Right cardiac atrium (tissue), 5 donors: ENCODE data around the gene FIG4. TPM values are rescaled to one million over a fixed set of nuclear protein-coding genes. Genes with fewer than 3 reads are reported as not detected.
"Not testable (repeated sequence)": the region's sequence is repeated elsewhere in the genome, so short reads cannot be mapped to it uniquely, and the experiment has no call there.

Source experiments
- ATAC-seq, 2 donors: fragments of 200-7000 bp; cut with Tn5 transposase; one replicate each; pipeline versions ENCODE4 v1.8.0 to v1.9.1; 2020; ENCODE audit warnings: moderate library complexity in 2 of 2, mild to moderate bottlenecking in 1 of 2
- DNase-seq, 3 donors: peaks; one replicate each; pipeline ENCODE4 v3.0.0-alpha.2; 2020
- H3K27ac ChIP-seq: one replicate; pipeline ENCODE4 v1.5.1; 2013; ENCODE audit warnings: mild to moderate bottlenecking, low read length, control low read depth, moderate library complexity
- H3K27me3 ChIP-seq: one replicate; pipeline ENCODE4 v1.6.1; 2013; ENCODE audit not compliant: control insufficient read depth, insufficient read depth
- H3K4me1 ChIP-seq: one replicate; pipeline ENCODE4 v1.6.1; 2013; ENCODE audit warnings: low read length; ENCODE audit not compliant: control insufficient read depth, insufficient read depth
- H3K4me3 ChIP-seq: one replicate; pipeline ENCODE4 v1.5.1; 2013; ENCODE audit warnings: low read length, control low read depth
- H3K9me3 ChIP-seq: one replicate; pipeline ENCODE4 v1.6.1; 2013; ENCODE audit warnings: low read length; ENCODE audit not compliant: control insufficient read depth
- WGBS: extraction: QIAGEN DNeasy Blood & Tissue Kit; methylation state at CpG from one replicate; pipeline ENCODE4 v1.1.7; 2013; 5-methylcytosine and 5-hydroxymethylcytosine counted together
- intact Hi-C, 4 donors: fragments of 100-400 bp; cut with DNase I; formaldehyde crosslinking; loops; one replicate each; pipeline versions ENCODE4 v1.11.0 to v1.14.0; 2022 to 2023
- polyA plus RNA-seq: library from polyadenylated mRNA; stranded (reverse); fragments of 200-250 nt; gene quantifications from one replicate; pipeline ENCODE4 v1.2.3, GENCODE V29; 2013
- total RNA-seq, 4 donors: library from RNA; stranded (reverse); fragmentation: NEBNext Ultra II Directional; extraction: Animal tissue kit (Norgen Biotek cat#: 25700); gene quantifications; one replicate each; pipeline ENCODE4 v1.2.1, GENCODE V29; 2021
- donor health status: healthy with polysubstance abuse.
- donor health status: DM: no; HTN: yes; CAD: no.
- donor health status: DM: no; HTN: no; CAD: no.
- donor health status: DM: no; HTN: yes; CAD: no; lungs with severe emphysema.
- donor health status: DM: yes; HTN: yes; CAD: no.

The FIG4 gene
- total and polyA plus RNA-seq, 5 donors, result 6.4 to 10.8 (median 9.2) TPM

DNA sequence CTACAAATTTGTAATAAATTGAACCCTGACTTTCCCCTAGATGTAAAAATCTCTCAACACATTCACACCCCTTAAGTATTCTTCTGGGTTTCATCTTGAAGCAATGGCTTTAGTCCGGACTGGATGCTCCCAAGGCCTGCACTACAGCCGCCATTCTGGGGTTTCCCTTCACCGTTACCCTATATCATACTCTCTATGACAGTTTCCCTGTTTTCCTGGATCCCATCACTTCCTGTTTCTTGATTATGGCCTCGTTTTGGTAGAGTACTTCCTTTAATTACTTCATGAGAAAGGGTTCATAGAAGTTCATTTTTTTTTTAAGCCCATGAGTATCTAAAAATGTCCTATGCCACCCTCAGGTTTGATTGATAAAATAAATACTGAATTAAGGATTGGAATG, 11.7 kb downstream of the FIG4 start:
- Histone ChIP-seq H3K27me3 (no peaks in the 10 kb centered on the region), H3K4me3 (no peak overlapping the region), H3K4me1 (no peaks in the 10 kb centered on the region), H3K27ac (no peak overlapping the region), H3K9me3 (no peaks in the 10 kb centered on the region)
- WGBS, result 50% methylated on average over 4 of the region's 4 CpGs
- DNase-seq, result no peak
- intact Hi-C loops, result loop anchor here in 2 of 4 donors (5.0 to 10.0 kb wide), 3 partner anchors 340 to 692 kb away; no protein-coding TSS in a partner anchor
- ATAC-seq, result no peak

DNA sequence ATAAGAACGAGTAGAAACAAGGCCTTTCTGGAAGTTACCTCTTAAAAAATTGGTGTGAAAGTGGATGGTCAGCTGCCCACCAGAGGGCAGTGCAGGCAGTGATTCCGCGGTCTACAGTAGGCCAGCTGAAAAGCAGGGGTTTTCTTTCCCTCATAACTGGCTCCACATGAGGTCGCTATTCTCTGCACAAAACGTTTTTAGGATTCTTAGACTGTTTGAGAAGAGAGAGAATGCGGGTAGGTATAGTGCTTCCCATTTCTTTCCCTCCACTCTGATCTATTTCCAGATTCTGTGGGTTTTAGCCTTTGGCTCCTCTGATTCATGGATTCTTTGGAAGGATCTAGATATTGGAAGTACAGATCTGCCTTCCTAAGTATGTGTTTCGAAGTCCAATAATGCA, 14.2 kb downstream of the FIG4 start:
- Histone ChIP-seq H3K9me3 (no peaks in the 10 kb centered on the region), H3K27me3 (no peaks in the 10 kb centered on the region), H3K4me1 (no peaks in the 10 kb centered on the region), H3K4me3 (no peak overlapping the region), H3K27ac (no peak overlapping the region)
- WGBS, result 15% methylated on average over 7 of the region's 7 CpGs
- peak; percentile 94 to 95 for ATAC-seq
- intact Hi-C loops, result loop anchor here (1.0 to 10.0 kb wide), 6 partner anchors 332 to 690 kb away; no protein-coding TSS in a partner anchor
- peak; percentile 74 to 90 (median 88) for DNase-seq

DNA sequence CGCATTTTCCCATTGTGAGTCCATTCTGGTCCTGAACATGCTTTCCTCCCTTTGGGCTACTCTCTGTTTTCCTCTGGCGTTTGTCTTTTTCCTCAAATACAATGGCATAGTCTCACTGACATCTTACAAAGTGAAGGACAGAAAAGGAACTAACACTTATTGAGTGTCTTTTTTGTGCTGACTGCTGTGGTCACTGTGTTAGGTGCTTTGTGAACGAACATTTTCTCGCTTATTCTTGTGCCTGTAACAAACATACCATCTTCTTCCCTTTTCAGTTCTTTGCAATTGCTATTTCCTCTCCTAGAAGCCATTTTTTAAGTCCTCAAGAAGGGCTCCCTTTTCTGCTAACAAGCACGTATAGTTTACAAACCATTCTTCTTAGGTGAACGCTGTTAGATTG, 15.4 kb downstream of the FIG4 start:
- ATAC-seq (no peak), DNase-seq (no peak)
- Histone ChIP-seq H3K4me3 (no peak overlapping the region), H3K27ac (no peak overlapping the region), H3K27me3 (no peaks in the 10 kb centered on the region), H3K4me1 (no peaks in the 10 kb centered on the region), H3K9me3 (no peaks in the 10 kb centered on the region)
- WGBS, result 81% methylated on average over 6 of the region's 6 CpGs
- intact Hi-C loops, result loop anchor here (5.0 to 10.0 kb wide), 4 partner anchors 331 to 688 kb away; no protein-coding TSS in a partner anchor

DNA sequence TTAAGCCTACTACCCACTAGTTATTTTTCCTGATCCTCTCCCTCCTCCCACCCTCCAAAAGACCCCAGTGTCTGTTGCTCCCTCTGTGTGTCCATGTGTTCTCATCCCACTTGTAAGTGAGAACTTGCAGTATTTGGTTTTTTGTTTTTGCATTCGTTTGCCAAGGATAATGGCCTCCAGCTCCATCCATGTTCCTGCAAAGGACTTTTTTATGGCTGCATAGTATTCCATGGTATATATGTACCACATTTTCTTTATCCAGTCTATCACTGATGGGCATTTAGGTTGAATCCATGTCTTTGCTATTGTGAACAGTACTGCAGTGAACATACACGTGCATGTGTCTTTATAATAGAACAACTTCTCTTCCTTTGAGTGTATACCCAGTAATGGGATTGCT, 17.0 kb downstream of the FIG4 start:
- not testable (repeated sequence) for H3K9me3 ChIP-seq, ATAC-seq, H3K4me3 ChIP-seq, H3K27me3 ChIP-seq, H3K27ac ChIP-seq, H3K4me1 ChIP-seq, DNase-seq
- 95% methylated on average over 2 of the region's 2 CpGs for WGBS
- intact Hi-C loops, result loop anchor here (5.0 to 10.0 kb wide), 4 partner anchors 329 to 687 kb away; no protein-coding TSS in a partner anchor

DNA sequence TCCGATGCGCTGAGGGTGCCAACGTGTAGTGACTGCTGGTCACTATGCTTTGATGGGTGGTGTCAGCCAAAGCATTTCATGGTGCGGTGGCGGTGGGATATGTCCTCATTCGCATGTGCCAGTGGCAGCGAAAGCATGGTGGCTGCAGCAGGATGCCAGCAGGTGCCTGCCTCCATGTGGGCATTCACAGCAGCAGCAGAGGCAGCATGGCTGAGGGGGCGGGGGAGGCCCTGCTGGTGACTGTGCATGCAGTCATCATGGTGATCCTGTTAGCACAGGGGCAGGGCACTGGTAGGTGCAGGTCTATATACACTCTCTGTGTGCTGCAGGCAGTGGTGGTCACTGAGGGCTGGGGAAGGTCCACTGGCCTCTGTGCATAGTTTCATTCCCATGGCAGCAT, 22.0 kb downstream of the FIG4 start:
- Histone ChIP-seq H3K4me3 (no peak overlapping the region), H3K9me3 (no peaks in the 10 kb centered on the region), H3K4me1 (no peaks in the 10 kb centered on the region), H3K27me3 (no peaks in the 10 kb centered on the region), H3K27ac (no peak overlapping the region)
- WGBS, result 96% methylated on average over 8 of the region's 8 CpGs
- ATAC-seq, result no peak
- intact Hi-C loops, result no loop called here
- DNase-seq, result peak in 1 of 3 donors; percentile 35

DNA sequence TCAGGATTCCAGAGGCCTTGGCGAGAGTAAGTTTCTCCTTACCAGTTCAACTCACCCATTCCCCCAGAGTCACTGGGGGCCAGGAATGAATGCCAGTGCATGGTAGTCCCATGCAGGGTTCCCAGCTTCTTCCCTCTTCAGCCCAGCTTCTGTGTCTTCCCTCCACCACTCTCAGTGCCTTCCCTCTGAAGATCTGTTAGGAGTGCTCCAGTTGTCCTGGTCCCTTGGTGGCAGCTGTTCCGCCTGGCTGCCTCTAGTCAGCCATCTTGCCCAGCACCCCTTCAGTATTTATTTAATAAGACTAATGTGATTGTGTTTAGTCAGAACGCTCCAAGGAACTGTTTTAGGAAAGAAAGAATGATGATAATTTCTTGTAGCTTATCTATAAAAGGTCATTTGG, 23.1 kb downstream of the FIG4 start:
- no peaks in the 10 kb centered on the region for H3K4me1 ChIP-seq
- intact Hi-C loops, result no loop called here
- 85% methylated on average over 3 of the region's 3 CpGs for WGBS

DNA sequence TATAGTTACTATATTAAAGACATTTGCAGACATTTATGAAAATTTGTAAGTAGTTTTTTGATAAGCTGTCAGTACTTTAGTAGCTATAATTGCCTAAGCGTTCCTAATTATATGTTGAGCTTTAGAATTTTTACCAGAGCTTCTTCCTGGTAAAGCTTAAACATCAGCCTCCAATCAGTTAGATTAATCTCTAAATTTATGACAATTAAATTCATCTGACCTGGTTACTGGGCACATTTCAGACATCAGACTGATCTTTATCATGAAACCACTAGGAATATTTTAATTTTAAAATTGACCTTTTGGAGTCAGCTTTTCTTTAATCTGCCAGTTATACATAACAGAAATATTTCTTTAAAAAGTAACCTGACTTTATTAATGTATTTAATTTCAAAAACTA, 23.5 kb downstream of the FIG4 start:
- DNase-seq, result no peak
- intact Hi-C loops, result no loop called here
- H3K9me3 ChIP-seq, result no peaks in the 10 kb centered on the region

More for the DNA sequence above, 23.1 kb downstream of the FIG4 start:
- Histone ChIP-seq H3K4me3 (no peak overlapping the region), H3K27me3 (no peaks in the 10 kb centered on the region), H3K27ac (no peak overlapping the region), H3K9me3 (no peaks in the 10 kb centered on the region)
- no peak for DNase-seq
- no peak for ATAC-seq

DNA sequence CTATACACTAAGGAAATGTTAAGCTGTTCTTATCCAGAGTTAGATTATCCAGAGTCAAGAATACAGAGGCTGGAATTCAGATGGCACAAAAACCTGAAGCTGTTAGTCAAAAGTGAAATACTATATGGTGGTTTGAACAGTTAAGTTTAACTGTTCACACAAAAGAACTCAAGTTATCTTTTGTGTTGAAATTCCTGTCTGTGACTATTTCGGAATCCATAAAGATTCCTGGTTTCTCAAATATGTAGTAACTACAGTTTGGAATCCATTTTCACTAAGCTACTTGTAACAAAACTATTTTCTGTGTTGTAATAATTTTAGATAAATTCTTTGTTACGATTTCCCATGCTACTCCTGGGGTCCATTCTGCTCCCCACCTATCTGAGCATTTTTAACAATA, 24.5 kb downstream of the FIG4 start:
- intact Hi-C loops, result no loop called here
- 95% methylated on average over 2 of the region's 2 CpGs for WGBS
- no peaks in the 10 kb centered on the region for H3K9me3 ChIP-seq
- no peak overlapping the region for H3K27ac ChIP-seq
- ATAC-seq (no peak), DNase-seq (no peak)
- no peaks in the 10 kb centered on the region for H3K27me3 ChIP-seq
- H3K4me3 ChIP-seq, result no peak overlapping the region
- H3K4me1 ChIP-seq, result no peaks in the 10 kb centered on the region

More for the DNA sequence above, 23.5 kb downstream of the FIG4 start:
- no peak for ATAC-seq
- H3K27me3 ChIP-seq, result no peaks in the 10 kb centered on the region
- H3K4me3 ChIP-seq, result no peak overlapping the region
- H3K27ac ChIP-seq, result no peak overlapping the region
- H3K4me1 ChIP-seq, result no peaks in the 10 kb centered on the region
- 95% methylated on average over 1 of the region's 1 CpG for WGBS

DNA sequence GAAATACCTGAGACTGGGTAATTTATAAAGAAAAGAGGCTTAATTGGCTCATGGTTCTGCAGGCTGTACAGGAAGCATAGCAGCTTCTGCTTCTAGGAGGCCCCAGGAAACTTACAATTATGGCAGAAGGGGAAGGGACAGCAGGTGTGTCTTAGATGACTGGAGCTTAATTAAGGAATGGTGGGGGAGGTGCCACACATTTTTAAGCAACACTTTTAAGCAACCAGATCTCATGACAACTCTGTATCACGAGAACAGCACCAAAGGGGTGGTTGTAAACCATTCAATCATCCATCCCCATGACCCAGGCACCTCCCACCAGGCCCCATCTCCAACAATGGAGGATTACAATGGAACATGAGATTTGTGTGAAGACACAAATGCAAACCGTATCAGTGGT, 26.9 kb downstream of the FIG4 start:
- DNase-seq (no peak), ATAC-seq (no peak)
- H3K4me1 ChIP-seq, result no peaks in the 10 kb centered on the region
- H3K27me3 ChIP-seq, result no peaks in the 10 kb centered on the region
- WGBS, result 81% methylated on average over 2 of the region's 2 CpGs
- H3K9me3 ChIP-seq, result no peaks in the 10 kb centered on the region
- no peak overlapping the region for H3K4me3 ChIP-seq
- H3K27ac ChIP-seq, result no peak overlapping the region
- intact Hi-C loops, result no loop called here

DNA sequence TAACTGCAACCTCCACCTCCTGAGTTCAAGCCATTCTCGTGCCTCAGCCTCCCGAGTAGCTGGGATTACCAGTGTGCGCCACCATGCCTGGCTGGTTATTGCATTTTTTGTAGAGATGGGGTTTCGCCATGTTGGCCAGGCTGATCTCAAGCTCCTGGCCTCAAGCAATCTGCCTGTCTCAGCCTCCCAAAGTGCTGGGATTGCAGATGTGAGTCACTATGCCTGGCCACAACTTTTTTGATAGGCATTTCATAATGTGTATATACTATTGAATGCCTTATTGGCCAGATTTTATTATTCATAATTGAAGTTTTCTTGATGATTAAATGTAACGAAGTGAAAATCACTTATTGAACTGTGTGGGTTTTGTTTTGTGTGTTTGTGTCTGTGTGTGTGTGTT, 27.9 kb downstream of the FIG4 start:
- intact Hi-C loops, result no loop called here
- H3K4me3 ChIP-seq, result no peak overlapping the region
- no peaks in the 10 kb centered on the region for H3K9me3 ChIP-seq
- no peak overlapping the region for H3K27ac ChIP-seq
- no peaks in the 10 kb centered on the region for H3K4me1 ChIP-seq
- 98% methylated on average over 5 of the region's 5 CpGs for WGBS
- H3K27me3 ChIP-seq, result no peaks in the 10 kb centered on the region
- ATAC-seq (no peak), DNase-seq (peak in 1 of 3 donors; percentile 37)

DNA sequence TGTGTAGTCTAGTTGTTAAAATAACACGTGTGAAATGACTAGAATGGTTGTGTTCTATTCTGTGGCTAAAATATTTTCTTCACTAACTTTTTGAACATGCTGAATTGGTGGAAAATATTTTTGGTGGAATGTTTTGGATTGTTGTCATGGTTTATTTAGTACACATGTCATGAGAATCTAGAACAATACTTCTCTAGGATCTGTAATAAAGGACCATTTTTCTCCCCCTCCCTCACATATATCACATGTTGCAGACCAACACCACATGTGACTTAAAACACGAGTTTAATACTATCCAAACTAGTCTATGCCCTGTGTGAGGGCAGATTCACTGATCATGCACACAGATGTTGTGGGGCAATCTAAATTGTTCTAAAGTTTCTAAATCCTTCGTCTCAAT, 29.2 kb downstream of the FIG4 start:
- intact Hi-C loops, result no loop called here
- H3K27me3 ChIP-seq, result no peaks in the 10 kb centered on the region
- no peak for DNase-seq
- no peaks in the 10 kb centered on the region for H3K4me1 ChIP-seq
- ATAC-seq, result no peak
- 71% methylated on average over 3 of the region's 3 CpGs for WGBS
- H3K9me3 ChIP-seq, result no peaks in the 10 kb centered on the region
- no peak overlapping the region for H3K4me3 ChIP-seq
- H3K27ac ChIP-seq, result no peak overlapping the region

DNA sequence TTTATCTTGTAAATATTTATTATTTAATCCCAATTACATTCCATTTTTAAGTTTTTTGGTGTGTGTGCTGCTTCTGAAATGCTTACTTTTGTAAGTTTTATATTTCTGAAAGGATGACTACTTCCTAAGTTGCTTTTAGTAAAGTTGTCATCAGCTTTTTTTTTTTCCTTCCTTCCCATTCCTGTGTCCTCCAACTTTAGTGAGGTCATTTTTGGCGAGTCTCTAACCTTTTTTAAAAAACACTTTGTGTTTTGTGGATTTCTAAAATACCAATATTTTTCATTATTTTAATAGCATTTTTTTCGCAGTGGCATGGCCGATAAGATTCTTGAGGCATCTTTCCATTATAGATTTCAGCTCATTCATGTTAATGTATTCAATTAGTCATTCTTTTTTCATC, 30.9 kb downstream of the FIG4 start:
- intact Hi-C loops, result no loop called here
- no peaks in the 10 kb centered on the region for H3K4me1 ChIP-seq
- no peaks in the 10 kb centered on the region for H3K9me3 ChIP-seq
- no peak overlapping the region for H3K4me3 ChIP-seq
- no peaks in the 10 kb centered on the region for H3K27me3 ChIP-seq
- no peak for ATAC-seq
- H3K27ac ChIP-seq, result no peak overlapping the region
- WGBS, result 63% methylated on average over 3 of the region's 3 CpGs
- DNase-seq, result no peak
